SK-N-MC (cell line): ENCODE data around the gene SLC5A1.
"Not testable (repeated sequence)": the region's sequence is repeated elsewhere in the genome, so short reads cannot be mapped to it uniquely, and the experiment has no call there.

Experiments
- EZH2 ChIP-seq: fragments of 200-600 bp; sonication (generic); IDR thresholded peaks from one replicate; pipeline ENCODE4 v1.6.1; 2017; ENCODE audit warnings: antibody characterized with exemption
- FOXP2 ChIP-seq: optimal IDR thresholded peaks from 2 replicates; pipeline ENCODE3; 2011; ENCODE audit warnings: mild to moderate bottlenecking, moderate library complexity; ENCODE audit not compliant: insufficient read depth; ENCODE audit errors: extremely low read length, control extremely low read depth
- POLR2AphosphoS5 ChIP-seq: IDR thresholded peaks from 2 replicates; pipeline ENCODE4 v1.6.1; 2012; ENCODE audit warnings: mild to moderate bottlenecking, low read depth, low read length, borderline replicate concordance

DNA sequence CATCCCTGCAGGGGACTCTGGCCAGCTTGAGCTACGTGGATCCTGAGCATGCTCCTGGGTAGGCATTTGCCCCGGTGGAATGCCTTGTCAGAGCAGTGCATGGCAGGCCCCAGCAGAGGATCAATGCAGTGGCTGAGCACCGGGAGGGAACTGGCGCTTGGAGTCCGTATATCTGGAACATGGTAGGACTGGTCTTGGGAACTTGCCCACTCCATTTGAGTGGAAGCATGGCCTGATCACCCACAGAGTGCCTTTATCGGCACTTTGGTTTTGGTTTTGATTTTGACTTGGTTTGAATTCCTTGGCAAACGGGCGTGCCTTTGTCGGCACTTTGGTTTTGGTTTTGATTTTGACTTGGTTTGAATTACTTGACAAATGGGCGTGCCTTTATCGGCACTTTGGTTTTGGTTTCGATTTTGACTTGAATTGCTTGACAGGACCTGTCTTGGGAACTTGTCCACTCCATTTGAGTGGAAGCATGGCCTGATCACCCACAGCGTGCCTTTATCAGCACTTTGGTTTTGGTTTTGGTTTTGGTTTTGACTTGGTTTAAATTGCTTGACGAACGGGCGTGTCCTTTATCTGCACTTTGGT is 94.8 kb downstream of the SLC5A1 start:
- not testable (repeated sequence) for TF ChIP-seq EZH2, POLR2AphosphoS5, FOXP2
